ENCODE measurements around the gene GRPEL1.

GRCh38 chr4:7049739-7050138 is 18.1 kb downstream of the GRPEL1 start:
- TF ChIP-seq CTCF (IDR thresholded peaks at IDR 0.05; ENCODE audit: low read depth, low read length, poor library complexity, severe bottlenecking) (no peak), EZH2phosphoT487 (IDR thresholded peaks at IDR 0.05; ENCODE audit: borderline replicate concordance, low read length) (no peak)
